SIG-M5 treated with dmso at 0.1 percent for 504 hours (cell line): ENCODE measurements around the gene CACNB4.
"Not testable (repeated sequence)": the region's sequence is repeated elsewhere in the genome, so short reads cannot be mapped to it uniquely, and the experiment has no call there.

Source experiments
- DNase-seq: peaks from one replicate; lab custom pipeline; 2025; ENCODE audit not compliant: unreplicated experiment; lab: John Stamatoyannopoulos, UW

The CACNB4 gene

DNA sequence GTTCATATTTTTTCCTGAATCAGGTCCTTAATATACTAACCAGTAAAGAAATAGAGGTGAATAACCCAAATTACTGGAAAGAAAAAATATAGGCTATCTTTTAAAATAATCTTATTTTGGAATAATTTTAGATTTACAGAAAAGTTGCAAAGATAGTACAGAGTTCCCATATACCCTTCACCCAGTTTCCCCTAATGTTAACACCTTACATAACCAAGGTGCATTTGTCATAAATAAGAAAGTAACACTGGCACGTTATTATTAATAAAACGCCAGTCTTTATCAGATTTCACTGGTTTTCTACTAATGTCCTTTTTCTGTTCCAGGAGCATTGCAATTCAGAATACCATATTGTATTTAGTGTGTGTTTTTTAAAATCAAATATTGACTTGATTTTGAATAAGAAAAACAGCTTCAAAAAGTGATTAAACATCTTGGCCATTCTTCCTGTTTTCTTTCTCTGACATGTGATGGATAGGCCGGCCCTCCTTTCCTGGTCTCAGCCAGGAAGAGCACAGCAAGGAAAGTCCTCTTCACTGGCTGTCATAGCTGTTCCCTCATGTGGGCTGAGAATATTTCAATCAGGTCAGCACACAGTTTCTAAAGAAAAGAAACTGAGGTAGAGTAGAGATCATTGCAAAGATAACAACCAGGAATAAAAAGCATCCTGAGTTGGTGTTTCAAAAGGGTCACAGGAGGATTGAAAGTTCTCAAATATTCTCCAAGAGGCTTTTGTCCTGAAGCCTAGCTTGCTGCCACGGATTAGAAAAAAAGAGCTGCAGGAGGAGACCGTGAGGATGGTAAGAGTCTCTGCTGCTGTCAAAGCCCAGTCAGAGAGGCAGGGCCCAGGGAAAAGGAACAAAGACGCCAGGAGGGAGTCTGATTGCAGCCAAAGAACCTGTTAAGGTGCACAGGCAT is 191.3 kb downstream of the CACNB4 start:
- no peak for DNase-seq

- DNase-seq: no peak
These were observed 192.2 kb downstream of the CACNB4 start for GRCh38 chr2:151906633-151906998.

DNA sequence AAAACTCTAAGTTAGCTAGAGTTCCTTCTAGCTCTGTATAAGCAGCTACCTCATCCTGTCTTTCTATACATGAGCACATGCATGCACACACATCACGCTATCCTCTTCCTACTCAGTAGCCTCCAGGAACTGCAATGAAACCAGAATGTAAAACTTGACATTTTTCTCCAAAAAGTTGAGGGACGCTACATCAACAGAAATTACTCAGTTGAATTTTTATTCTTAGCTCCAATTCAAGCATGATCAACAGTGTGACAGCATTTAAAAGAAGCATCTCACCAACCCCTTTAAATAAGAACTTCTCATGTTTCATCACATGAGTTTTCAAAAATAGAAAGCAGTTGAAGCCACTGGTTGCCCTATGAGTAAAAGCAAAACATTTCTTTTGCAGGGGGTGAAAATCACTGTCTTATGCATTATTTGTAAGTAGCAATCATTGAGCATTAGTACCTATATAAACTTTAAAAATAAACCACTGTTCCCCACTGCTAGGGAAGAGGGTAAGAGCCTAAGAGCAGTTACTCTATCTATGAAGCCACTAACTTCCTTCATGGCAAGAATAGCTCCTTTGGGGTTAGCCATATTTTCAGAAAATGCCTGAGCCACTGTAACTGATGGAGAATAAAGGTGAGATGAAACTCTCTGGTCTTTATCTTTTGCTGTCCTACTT is 192.7 kb downstream of the CACNB4 start:
- DNase-seq: no peak

- DNase-seq: peak; percentile 38
These were observed 194.0 kb downstream of the CACNB4 start for GRCh38 chr2:151904807-151905206.

DNA sequence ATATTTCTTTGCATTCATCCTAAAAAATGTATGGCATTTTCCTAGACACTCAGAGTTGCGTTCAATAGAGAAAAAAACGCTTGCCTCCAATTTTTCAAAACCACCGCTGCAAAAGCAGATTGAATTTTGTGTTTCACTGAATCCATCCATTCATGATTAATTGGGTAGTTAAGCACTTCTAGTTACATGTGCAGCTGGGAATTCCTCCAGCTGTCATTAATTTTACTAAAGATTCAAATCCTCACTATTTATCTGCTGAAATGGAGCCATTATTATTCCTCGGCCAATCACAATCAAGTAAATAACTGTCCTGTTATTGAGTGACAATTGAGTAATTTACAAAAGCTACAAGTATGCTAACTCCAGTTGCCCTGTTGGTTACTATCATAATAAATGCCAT is 194.8 kb downstream of the CACNB4 start:
- no peak for DNase-seq

- no peak for DNase-seq
These were observed 196.0 kb downstream of the CACNB4 start for GRCh38 chr2:151902829-151903228.

- no peak for DNase-seq
These were observed 198.5 kb downstream of the CACNB4 start for GRCh38 chr2:151900331-151900730.

- no peak for DNase-seq
These were observed 199.7 kb downstream of the CACNB4 start for GRCh38 chr2:151899156-151899555.

DNA sequence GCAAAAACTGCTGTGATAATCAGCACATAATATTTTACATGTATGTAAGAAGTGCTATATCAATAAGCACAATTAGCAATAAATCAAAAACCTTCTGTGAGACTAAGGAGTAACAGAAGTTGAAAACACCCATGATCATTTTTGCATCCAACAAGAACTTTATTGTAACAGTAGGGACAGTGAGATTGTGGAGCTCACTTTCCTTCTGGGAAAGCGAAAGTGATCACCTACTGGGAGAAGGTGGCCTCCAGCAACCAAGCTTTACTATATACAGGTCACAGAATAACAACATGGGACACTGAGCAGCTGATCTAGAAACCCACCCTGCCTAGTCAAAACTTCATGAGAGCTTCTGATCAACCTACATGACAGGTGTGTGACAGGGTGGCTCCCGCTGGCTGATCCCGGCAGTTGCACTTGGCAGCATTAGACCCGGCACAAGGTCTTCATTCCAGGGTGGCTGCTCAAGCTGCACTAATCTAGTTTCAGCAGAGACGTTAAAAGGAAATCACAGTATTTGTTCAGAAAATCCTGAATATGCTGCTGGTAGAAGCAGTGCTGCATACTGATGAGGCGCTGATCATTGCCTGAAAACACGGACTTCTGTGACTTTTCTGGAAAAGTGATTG is 207.2 kb downstream of the CACNB4 start:
- no peak for DNase-seq

DNA sequence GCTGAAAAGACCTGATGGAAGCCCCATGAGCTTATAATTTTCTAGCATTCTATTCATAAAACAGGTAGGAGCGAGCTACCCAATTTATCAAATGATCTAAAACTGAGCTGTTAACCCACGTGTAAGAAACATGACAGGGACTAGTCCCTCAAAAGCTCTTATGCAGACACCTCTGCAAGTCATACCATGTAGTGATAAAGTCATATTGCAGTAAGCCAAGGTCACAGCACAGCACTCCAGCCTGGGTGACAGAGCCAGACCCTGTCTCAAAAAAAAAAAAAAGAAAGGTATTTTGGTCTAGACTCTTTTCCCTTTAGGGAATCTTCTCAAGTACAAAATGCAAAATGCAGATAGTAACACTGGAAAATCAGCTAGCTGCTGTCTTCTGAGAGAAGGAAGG is 211.7 kb downstream of the CACNB4 start:
- no peak for DNase-seq

DNA sequence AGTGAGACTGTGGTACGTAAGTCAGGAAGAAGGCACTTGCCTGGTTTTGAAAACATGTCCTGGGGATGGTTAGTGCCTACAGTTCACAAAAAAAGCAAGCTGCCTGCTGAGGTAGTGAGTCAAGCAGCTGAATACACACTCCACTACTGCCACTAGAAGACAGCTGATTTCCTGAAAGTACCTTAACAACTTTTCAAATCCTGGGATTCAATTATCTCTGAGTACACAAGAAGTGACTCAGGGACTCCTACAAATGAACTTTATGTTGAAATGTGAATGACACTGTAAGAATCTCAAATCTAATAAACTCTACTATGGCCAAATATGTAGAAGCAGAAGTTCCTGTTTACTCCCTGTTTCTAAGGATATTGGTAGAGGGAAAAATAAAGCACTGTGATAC is 212.6 kb downstream of the CACNB4 start:
- peak; percentile 64 for DNase-seq

GRCh38 chr2:151882786-151883445 is 215.9 kb downstream of the CACNB4 start:
- DNase-seq: no peak

GRCh38 chr2:151881342-151881741 is 217.5 kb downstream of the CACNB4 start:
- no peak for DNase-seq

DNA sequence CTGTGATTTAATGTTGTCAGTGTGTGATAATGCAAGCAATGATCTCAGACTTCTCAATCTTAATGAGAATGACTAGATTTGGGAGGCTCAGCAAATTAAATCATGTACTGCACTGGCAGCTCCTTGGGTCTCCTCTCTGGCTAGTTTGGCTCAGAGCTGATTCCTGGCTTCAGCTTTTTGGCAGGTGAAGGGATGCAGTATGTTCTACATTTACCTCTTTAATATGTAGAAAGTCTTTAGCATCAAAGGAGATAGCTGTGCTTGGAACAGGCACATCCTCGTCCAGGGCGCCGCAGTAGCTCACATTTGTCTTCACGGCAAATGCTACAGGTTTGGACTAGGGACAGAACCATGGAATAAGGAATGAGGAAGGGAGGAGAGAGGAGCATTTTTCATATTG is 218.3 kb downstream of the CACNB4 start:
- DNase-seq: no peak

GRCh38 chr2:151878655-151879563 is 219.9 kb downstream of the CACNB4 start:
- DNase-seq: peak; percentile 76

DNA sequence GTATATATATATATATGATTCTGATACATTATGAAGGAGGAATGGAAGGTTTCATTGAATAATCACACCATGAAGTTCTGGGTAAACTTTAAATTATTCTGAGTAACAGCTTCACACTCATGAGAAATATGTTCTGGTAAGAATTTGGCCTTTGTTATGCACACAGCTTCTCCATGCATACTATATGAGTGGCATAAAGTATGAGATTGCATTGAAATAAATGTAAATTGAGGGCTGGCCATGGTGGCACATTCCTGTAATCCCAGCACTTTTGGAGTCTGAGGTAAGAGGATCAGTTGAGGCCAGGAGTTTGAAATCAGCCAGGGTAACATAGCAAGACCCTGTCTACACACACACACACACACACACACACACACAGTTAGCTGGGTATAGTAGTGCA is 220.6 kb downstream of the CACNB4 start:
- no peak for DNase-seq

GRCh38 chr2:151875631-151876030 is 223.2 kb downstream of the CACNB4 start:
- DNase-seq: not testable (repeated sequence)

DNA sequence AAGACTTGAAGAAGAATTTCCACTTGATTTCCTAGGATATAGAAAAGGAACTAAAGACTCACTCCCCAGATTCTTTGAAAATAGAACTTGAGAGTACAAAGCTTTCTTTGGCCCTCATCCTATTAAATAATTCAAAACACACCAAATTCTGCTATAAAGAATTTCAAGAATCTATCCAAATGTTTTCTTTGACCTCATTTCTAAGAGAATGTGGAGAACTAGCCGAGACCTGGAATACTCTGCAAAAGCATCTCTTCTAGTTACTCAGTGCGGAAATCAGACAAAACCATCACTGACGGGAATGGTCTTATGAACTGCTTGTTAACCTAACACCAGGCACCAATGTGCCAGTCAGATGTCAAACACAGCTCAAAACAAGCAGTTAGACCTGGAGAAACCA is 226.4 kb downstream of the CACNB4 start:
- DNase-seq: no peak

GRCh38 chr2:151869291-151869690 is 229.6 kb downstream of the CACNB4 start:
- DNase-seq: no peak

DNA sequence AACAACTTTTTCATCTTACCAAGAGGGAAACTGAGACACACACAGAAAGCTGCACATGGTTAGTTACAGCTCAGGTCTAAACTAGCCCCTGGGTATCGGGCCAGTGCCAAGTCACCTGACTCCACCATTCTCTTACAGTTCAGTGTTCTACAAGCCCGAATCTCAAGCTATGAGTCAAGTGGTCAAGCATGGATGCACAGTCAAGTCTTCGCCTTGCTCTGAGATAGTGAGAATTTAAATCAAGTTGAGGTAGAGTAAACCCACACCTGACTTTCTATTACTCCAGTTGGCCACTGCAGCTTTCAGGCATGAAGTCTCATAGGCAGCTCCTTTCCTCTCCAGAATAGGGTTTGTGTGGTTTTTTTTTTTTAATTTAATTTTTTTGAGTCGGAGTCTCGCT is 236.1 kb downstream of the CACNB4 start:
- DNase-seq: no peak
